Stimulated activated CD8-positive, alpha-beta memory T cell treated with anti-CD3 and anti-CD28 coated beads, Interleukin-7, amount 100 ng/mL, for 1 hour (primary cell): ENCODE data around the gene LGALS8.
"Not testable (repeated sequence)": the region's sequence is repeated elsewhere in the genome, so short reads cannot be mapped to it uniquely, and the experiment has no call there.

Experiments
- DNase-seq, 2 donors: peaks; one replicate each; pipeline ENCODE4 v3.0.0-alpha.2; 2020; ENCODE audit warnings: low read depth in 2 of 2

The LGALS8 gene

GRCh38 chr1:236540813-236541465 is 17.2 kb downstream of the LGALS8 start:
- DNase-seq = no peak

GRCh38 chr1:236541710-236542109 is 17.9 kb downstream of the LGALS8 start:
- no peak for DNase-seq

DNA sequence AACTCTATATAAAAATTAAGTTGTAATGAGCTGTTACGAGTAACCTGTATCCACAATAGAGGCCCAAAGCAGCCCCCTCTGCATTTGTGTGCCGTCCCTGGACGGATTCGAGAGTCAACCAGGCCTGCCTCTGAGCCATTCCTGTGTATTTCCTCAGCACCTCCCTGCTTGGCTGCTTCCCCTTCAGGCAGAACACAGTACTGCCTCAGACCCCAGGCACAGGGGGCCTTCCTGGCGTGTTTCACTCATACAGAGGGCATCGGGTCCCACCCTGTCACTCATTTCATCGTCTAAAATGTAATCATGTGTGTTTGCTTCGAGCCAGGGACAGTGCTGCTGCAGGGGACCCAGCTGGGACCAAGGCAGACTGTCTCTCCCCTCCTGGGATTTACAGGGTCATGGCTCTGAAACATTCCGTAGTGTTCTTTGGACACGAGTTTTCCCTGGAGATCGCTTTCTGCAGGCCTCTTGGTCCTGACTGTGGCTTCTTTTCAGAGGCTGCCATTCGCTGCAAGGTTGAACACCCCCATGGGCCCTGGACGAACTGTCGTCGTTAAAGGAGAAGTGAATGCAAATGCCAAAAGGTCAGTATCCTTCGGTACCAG is 19.4 kb downstream of the LGALS8 start:
- DNase-seq = no peak

DNA sequence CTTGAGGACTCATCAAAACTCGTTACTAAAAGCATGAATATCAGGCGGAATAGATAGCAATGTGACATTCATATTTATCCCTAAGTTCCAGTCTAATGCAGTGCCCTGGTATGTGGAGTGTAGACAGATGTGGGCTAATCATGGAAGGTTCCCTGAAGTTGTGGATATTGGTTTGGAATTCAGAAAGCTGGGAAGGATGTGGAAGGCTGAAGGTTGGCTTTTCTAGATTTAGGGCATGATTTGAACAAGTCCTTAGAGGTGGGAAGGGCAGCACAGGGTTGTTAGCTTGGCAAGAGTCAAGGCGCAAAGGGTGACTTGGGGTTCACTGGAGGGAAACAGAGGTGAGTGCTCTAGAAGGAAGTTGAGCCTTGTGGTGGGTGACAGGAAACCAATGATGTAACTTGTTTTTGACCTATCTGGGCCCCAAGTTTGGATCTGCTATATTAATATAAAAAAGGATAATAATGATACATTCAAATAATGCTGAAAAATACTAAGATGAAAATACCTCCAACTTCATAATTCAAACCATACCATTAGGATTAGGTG is 21.9 kb downstream of the LGALS8 start:
- DNase-seq = no peak

DNA sequence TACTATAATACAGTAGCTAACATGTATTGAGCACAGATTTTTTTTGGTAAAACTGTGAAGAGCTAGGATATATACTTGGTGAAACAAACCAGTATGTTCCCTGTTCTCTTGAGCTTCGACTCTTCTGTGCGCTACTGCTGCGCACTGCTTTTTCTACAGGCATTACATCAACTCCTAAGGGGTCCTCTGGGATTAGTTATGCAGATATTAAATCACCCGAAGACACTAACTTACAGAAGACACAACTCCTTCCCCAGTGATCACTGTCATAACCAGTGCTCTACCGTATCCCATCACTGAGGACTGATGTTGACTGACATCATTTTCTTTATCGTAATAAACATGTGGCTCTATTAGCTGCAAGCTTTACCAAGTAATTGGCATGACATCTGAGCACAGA is 24.7 kb downstream of the LGALS8 start:
- no peak for DNase-seq

GRCh38 chr1:236550961-236551851 is 27.4 kb downstream of the LGALS8 start:
- DNase-seq = no peak

DNA sequence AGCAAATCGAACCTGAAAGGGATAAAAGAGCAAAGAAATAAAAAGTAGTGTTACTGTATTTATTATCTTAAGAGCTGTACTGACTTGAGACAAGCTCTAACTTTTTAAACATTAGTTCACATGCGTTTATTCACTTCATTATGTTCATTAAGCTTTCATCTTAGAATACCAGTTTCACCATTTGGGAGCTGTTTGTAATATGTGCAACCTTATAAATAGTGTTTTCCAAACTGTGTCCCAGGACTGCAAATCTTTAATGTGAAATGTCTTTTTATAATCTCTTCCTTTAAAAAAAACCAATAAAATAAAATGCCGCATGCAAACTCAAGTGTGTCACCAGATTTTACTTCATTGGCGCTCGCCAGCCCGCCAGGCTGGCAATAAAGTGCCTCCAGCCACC is 28.3 kb downstream of the LGALS8 start:
- no peak for DNase-seq

GRCh38 chr1:236552901-236553300 is 29.1 kb downstream of the LGALS8 start:
- DNase-seq = no peak

GRCh38 chr1:236553370-236553769 is 29.6 kb downstream of the LGALS8 start:
- DNase-seq = no peak

GRCh38 chr1:236556606-236557005 is 32.8 kb downstream of the LGALS8 start:
- no peak for DNase-seq

- no peak for DNase-seq
Measured at GRCh38 chr1:236558081-236558480, 34.3 kb downstream of the LGALS8 start.

GRCh38 chr1:236558846-236559245 is 35.1 kb downstream of the LGALS8 start:
- DNase-seq = no peak

- DNase-seq = no peak
Measured at GRCh38 chr1:236560213-236560771, 36.5 kb downstream of the LGALS8 start.

- no peak for DNase-seq
Measured at GRCh38 chr1:236561976-236562375, 38.2 kb downstream of the LGALS8 start.

- no peak for DNase-seq
Measured at GRCh38 chr1:236565530-236565929, 41.7 kb downstream of the LGALS8 start.

- DNase-seq = no peak
Measured at GRCh38 chr1:236568285-236568894, 44.6 kb downstream of the LGALS8 start.

DNA sequence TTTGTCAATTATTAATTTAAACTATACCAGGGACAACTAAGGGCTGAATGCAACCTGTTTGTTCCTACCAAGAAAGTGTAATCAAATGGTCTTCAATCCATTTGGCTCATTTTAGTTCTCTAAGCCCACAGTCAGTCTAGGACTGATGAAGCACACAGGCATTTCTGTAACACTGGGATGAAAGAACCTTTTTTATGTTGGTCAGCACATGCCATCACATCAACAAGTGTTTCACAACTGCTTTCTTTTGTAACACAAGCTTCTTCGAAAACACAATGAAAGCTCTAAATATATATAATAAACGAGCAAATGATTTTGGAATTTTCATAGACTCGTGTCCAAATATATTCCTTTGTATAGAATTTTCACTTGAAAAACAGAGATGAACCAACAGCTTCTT is 51.7 kb downstream of the LGALS8 start:
- DNase-seq = no peak

DNA sequence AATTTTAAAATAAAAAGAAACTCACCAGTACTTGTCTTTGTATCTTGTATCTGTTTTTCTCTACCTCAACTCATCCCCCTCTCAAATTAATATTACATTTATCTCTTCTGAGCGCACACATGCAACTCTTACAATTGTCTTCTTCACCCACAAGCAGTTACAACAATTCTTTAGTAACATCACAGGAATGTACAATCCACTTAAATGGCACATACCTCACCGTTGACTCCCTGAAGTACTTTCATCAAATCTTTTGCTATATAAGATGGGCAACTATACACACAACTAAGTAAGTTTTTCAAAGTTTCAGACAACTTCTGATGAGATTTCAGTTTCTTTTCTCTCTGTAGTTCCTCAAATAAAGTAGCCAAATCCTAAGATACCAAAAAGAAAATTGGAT is 52.2 kb downstream of the LGALS8 start:
- DNase-seq = no peak

GRCh38 chr1:236577041-236577440 is 53.3 kb downstream of the LGALS8 start:
- DNase-seq = not testable (repeated sequence)

DNA sequence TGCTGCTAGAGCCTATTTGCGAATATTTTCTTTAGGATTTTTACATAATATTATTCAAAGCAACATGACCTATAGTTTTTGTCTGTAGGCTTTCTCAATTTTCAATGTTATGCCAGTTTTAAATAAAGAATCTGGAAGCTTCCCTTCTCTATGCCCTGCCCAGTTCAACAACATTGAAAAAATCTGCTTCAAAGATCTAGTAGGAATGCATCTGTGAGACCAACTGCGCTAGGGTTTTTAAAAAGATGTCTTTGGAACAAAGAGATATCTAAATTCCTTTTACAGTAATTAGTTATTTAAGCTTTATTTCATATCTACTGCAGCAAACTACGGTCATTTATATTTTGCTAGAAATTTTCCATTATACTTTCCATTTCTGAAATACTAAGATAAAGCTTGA is 54.9 kb downstream of the LGALS8 start:
- no peak for DNase-seq

DNA sequence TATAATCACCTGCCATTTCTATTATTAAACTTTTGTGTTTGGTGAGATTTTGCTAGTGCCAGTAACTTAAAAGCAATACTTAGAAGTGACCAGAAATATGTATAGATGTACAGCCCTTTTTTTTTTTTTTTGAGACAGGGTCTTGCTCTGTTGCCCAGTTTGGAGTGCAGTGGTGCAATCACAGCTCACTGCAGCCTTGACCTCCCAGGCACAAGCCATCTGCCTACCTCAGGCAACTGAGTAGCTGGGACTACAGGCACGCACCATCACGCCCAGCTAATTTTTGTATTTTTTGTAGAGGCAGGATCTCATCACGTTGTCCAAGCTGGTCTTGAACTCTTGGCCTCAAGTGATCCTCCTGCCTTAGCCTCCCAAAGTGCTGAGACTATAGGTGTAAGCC is 56.6 kb downstream of the LGALS8 start:
- not testable (repeated sequence) for DNase-seq

GRCh38 chr1:236581528-236581927 is 57.7 kb downstream of the LGALS8 start:
- no peak for DNase-seq
